Measurements from ENCODE around the gene PREX1.
"Not testable (repeated sequence)": the region's sequence is repeated elsewhere in the genome, so short reads cannot be mapped to it uniquely, and the experiment has no call there.

Gene PREX1

GRCh38 chr20:48789781-48790472 is 37.9 kb downstream of the PREX1 start:
- no peak for DNase-seq

DNA sequence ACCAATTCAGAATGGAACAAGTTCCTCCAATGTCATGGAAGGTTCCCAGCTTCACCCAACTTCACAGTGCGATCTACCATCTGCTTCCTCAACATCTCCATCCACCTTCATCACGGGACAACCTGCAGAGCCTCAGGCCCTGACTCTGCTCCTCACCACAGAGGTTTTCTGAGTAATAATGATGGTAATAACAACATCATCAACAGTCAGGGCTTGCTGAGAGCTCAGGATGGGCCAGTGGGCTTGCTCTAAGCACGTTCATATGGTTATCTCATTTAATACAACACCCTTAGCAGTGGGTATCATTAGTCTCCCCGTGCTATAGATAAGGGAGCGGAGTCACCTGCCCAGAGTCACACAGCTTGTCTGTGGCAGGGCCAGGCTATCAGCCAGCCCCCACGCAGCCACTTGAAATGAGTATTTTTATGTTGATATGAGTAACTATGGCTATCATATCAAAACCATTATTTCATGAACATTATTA is 38.6 kb downstream of the PREX1 start:
- DNase-seq = no peak

- DNase-seq = no peak
Observed at GRCh38 chr20:48788486-48789072, 39.2 kb downstream of the PREX1 start.

DNA sequence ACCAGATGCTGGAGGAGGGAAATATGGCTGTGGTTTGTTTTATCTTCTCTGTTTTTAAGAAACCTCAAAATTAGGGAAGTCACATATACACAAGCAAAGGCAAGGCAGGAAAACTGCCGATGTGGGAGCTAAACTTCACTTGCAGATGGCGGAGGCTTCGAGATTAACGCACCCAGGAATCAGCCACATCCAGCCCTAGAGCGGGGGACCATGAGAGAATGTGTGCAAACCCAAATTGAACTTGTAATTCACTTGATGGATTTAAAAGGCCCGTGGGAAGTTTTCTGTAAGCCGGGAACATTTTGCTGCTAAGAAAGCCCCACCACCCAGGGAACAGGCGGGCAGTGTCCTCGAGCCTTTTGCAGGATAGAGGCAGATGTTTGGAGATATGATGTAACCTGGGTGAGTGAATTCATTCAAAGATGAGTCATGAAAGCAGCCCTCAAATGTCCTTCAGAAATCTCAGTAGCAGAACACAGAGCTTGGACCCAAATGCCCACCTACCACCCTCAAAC is 39.9 kb downstream of the PREX1 start:
- DNase-seq = no peak

DNA sequence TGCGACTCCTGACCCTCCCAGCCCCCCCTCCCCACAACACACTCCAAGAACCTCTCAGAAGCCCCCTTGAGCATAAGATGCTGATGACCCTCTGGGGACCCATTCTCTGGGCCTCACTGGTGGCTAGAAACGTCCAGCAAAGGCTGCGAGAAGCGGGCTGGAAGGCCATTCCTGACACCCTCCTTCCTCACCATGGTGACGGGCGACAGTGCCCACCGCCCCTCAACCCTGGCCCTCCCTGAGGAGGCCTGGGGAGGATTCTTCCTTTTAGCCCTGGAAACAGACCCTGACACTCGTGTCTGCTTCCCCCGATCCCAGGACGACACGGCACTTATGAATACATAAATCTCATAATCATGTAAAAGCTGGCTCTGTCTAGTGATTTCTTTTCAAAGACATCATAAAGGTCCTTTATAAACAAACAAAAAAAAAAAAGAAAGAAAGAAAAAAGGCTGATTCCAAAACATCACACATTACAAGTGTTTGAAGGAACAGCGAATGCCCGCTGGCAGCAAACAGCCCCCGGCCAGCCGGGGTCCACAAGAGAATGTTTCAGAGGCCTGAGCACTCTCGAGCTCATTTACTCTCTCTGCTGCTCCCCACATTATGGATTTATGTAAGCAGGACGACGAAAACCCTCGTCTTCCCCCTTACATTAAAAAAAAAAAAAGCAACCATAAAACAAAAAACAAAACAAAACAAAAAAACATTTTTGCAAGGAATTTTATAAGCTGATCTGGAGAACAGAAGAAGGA is 40.7 kb downstream of the PREX1 start:
- no peak for DNase-seq

DNA sequence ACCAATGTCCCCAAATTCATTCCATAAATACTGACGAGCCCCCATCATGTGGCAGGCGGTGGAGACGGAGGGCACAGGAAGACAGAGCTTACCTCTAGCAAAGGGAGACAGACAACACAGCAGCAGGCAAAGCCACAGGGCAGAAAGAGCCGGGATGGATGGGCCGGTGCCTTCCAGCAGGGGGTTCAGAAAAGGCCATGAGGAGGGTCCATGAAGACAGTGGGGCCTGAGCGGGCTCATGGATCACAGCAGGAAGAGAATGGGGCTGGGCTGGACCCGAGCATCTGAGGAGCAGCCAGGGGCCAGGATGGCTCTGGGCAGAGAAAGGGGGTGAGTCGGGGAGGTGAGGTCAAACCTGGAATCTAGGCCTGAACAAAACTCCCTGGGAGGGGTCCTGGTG is 42.0 kb downstream of the PREX1 start:
- DNase-seq = no peak

DNA sequence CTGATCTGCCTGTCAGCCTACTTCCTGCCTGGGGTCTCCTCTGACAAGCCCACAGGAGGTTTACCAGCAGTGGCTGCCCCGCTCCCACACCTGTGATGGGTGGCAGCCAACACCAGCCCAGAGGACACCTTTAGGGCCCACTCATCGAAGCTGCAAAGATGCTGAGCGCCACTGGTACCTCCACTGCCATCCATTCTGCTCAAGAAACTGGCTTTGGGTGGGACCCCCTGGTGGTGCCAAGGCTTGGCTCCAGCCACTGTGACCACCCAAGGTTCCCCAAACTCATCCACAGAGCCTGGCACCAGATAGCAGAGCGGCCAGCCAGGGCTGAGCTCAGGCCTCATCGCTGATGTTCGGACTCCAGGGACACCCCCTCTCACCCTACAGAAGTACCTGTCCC is 42.5 kb downstream of the PREX1 start:
- no peak for DNase-seq

DNA sequence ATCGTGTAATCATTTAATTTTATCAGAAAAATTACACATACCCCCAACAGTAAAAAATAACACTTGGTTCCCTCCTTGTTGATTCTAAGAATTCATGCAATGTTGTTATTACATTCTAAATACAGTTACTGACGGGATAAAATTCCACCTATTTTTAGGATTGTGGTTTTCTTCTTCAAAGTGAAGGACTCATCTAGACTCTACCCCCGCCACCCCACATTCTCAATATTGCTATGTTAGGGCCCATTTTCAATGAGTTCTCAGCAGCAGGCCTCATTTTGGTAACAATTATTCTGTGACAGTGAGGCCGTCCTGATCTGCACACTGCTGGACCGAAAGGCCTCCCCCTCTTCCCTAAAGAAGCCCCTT is 43.5 kb downstream of the PREX1 start:
- no peak for DNase-seq

DNA sequence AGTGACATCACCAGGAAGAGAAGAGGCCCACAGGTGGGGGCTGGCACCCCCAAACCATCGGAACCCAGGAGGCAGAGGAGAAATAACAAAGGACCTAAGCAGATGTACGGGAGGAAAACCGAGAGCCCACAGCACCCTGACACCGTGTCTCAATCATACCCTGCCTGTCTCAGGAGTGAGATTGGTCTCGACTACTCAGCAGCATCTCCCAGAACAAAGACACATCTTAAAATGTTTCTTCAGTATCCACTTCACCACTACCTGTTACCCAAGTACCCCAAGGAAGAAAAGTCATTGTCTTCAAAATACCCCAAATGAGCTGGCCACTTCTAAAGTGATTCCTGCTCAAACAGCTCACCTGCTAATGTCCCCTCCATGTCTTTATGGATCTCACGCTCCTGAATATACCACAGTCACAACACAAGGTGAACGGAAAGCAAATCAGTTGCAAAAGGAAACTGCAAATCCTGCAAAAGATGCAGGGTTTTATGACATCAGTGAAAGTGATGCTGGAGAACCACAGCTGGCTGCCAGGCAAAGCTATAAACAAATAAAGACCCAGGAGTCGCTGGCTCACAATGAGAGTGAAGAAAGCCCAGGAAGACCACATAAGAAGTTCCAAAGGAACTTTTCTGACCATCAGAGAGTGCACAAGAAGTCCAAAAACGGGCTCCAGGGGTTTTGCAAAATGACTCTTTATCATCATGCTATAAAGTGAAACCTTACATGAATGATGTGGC is 44.1 kb downstream of the PREX1 start:
- no peak for DNase-seq

DNA sequence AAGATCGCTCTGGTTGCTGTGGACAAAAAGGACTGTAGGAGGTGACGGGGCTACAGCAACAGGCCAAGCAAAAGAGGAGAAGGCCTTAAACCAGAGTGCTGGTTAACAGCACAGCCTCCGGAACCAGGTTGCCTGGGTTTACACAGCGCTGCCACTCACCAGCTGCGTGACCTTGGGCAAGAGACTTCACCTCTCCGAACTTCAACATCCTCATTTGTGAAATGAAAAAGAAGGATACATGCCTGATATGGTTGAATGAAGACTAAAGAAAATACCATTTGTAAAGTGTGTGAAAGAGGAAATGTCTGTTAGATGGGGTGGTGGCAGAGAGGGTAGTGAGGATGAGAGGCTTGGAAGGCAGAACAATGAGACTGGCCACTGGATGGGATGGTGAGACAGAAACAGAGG is 44.9 kb downstream of the PREX1 start:
- DNase-seq = no peak

GRCh38 chr20:48782053-48782452 is 45.7 kb downstream of the PREX1 start:
- no peak for DNase-seq

DNA sequence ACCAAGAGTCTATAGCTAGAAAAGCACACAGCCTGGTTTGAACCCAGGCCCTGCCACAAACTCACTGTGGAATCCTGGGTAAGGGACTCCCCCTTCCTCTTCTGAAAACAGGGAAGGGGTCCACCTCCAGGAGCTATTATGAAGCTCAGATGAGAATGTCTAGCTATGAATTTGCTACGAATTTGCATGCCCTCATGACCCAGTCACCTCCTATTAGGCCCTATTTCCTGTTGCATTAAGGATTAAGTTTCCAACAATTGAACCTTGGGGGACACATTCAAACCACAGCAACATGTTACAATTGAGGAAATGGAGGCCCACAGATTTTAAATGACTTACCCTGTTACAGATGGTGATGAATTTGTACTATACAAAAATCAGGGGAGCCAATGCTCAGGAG is 46.2 kb downstream of the PREX1 start:
- no peak for DNase-seq

DNA sequence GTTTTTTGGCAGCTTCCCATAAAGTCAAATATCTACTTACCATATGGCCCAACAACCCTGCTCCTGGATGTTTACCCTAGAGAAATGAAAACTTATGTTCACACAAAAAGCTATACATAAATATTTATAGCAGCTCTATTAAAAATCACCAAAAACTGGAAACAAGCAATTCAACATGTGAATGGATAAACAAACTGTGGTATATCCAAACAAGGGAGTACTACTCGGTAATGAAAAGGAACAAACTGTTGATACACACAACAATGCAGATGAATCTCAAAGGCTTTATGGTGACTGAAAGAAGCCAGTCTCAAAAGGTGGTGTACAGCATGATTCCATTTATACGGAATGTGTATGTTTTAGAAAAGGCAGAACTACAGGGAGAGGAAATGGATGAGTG is 48.4 kb downstream of the PREX1 start:
- DNase-seq = no peak

GRCh38 chr20:48777821-48778220 is 50.0 kb downstream of the PREX1 start:
- no peak for DNase-seq

- DNase-seq = no peak
Observed at GRCh38 chr20:48777005-48777404, 50.8 kb downstream of the PREX1 start.

DNA sequence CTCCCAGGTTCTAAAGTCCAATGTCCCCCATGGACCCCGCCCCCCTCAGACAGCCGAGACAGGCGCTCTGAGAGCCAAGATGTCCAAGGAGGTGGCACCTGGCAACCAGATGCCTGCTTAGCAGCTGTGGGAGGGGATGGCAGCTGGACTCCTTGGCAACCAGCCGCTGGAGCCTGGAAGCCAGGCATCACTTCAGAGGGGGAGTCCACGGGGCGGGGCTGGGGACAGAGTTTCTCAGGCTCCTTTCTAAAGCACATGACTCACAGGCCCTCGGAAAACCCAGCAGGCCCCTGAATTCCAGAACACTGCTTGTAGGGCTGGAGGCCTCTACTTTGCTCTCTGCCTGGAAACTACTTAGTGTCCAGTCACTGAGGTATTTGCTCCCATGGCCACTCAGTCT is 51.5 kb downstream of the PREX1 start:
- DNase-seq = no peak

- not testable (repeated sequence) for DNase-seq
Observed at GRCh38 chr20:48775545-48775944, 52.3 kb downstream of the PREX1 start.

GRCh38 chr20:48774696-48775095 is 53.1 kb downstream of the PREX1 start:
- DNase-seq = no peak

- no peak for DNase-seq
Observed at GRCh38 chr20:48773837-48774418, 53.9 kb downstream of the PREX1 start.

GRCh38 chr20:48772183-48772976 is 55.4 kb downstream of the PREX1 start:
- no peak for DNase-seq

- DNase-seq = no peak
Observed at GRCh38 chr20:48771542-48771941, 56.3 kb downstream of the PREX1 start.
